GM18867 (cell line): ENCODE results near the gene BMP7.

ENCODE experiments used
- ATAC-seq: cut with Tn5 transposase; IDR thresholded peaks from one replicate; pipeline ENCODE4 v1.9.1; 2021; ENCODE audit warnings: mild to moderate bottlenecking, moderate library complexity; ENCODE audit not compliant: unreplicated experiment

Gene BMP7

GRCh38 chr20:57213291-57213690, 53.1 kb downstream of the BMP7 start:
- no peak for ATAC-seq

GRCh38 chr20:57212534-57213276, 53.7 kb downstream of the BMP7 start:
- ATAC-seq: no peak

GRCh38 chr20:57211908-57212533, 54.4 kb downstream of the BMP7 start:
- ATAC-seq: no peak

DNA sequence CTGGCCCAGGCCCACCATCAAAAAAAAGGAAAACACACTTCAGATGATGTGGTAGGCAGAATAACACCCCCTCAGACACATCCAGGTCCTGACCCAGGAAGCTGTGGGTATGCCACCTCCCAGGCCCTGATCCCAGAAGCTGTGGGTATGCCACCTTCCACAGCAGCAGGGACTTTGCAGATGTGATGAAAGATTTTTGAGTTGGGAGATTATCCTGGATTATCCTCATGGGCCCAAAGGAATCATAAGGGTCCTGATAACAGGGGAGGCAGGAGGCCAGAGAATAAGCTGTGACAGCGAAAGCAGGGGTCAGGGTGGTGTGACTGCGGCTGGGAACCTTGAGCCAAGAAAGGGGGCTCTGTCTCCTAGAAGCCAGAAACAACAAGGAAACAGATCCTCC, 55.0 kb downstream of the BMP7 start:
- ATAC-seq: no peak

DNA sequence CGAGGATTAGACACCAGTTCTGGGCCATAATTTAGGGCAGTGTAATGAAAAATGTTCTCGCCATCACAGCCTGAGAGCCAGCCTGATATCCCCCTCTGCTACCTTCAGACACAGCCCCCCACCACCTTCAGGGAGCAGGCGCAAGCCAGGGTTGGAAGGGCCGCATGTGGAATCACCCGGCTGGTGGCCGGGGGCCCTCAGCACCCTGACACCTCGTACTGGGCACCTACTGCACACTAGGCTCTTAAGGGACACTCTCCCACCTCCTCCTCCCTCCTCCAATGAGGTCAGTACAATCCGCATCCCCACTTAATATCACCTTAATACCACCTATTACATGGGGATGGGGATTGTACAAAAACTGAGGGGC, 55.5 kb downstream of the BMP7 start:
- ATAC-seq: no peak

DNA sequence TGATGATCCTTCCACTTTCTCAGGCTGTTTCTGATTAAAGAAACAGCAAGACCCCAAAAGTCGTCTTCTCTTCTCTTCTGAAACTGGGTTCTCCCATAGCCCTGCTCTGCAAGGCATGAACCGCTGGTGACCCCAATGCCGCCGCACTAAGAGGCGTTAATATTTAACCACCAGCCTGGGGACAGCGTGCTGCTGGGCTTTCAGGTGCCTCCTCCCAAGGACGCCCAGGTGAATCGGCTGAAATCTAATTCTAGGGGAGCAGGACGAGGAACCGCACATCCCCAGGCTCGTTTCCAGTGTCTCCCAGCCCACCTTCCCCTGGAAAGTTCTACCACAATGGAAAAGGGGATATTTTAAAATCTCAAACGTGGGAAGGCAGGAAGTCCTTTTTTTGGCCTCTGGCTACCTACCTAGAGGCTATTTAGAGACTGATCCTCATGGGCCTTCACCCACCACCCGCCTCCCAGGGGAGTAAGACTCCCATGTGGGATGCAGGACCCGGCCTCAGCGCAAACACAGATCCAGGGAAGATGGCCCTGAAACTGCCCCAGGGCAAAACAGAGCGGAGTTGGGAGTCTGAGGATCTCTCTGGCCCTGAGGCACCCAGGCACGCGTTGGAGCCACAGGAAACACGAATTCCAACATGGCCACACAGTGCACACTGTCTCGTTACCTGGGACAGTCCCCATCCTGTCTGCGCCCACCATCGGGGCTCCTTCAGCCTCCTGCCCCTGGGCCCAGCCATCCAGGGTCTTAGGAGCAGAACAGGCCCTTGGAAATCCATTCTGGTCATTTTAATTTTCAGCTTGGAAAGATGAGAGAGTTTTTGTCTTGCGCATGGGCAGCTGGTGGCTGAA, 56.2 kb downstream of the BMP7 start:
- ATAC-seq: no peak

DNA sequence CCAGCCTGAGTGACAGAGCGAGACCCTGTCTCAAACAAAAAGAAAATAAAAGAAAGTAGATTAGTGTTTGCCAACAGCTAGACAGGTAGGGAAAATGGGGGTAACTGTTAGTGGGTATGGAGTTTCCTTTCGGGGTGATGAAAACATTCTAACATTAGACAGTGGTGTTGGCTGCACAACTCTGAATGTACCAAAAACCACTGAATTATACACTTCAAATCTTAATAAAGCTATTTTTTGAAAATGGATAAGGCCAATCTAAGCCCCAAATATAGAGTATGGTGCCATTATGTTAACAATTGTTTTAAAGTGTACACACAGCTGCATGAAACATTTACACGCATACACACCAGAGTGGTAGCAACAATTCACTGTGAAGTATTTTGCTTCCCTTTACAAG, 57.0 kb downstream of the BMP7 start:
- ATAC-seq: no peak

GRCh38 chr20:57208198-57208597, 58.2 kb downstream of the BMP7 start:
- ATAC-seq: no peak

- ATAC-seq: no peak
Measured at GRCh38 chr20:57207251-57207650, 59.2 kb downstream of the BMP7 start.

- no peak for ATAC-seq
Measured at GRCh38 chr20:57205606-57206219, 60.7 kb downstream of the BMP7 start.

- no peak for ATAC-seq
Measured at GRCh38 chr20:57203986-57204385, 62.5 kb downstream of the BMP7 start.

DNA sequence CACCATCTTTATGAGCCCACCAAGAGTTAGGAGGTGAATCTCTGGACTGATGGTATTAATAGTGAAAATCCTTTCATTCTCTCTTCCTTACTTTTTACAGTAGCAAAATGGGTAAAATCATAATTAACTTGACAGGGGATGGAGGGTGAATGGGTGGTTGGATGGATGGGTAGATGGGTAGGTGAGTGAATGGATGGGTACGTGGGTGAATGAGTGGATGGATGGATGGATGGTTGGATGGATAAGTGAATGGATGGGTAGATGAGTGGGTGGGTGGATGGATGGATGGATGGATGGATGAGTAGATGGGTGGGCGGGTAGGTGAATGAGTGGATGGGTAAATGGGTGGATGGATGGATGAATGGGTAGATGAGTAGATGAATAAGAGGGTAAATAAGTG, 63.2 kb downstream of the BMP7 start:
- ATAC-seq: no peak

- ATAC-seq: no peak
Measured at GRCh38 chr20:57202309-57202708, 64.1 kb downstream of the BMP7 start.

- no peak for ATAC-seq
Measured at GRCh38 chr20:57200882-57201695, 65.4 kb downstream of the BMP7 start.

DNA sequence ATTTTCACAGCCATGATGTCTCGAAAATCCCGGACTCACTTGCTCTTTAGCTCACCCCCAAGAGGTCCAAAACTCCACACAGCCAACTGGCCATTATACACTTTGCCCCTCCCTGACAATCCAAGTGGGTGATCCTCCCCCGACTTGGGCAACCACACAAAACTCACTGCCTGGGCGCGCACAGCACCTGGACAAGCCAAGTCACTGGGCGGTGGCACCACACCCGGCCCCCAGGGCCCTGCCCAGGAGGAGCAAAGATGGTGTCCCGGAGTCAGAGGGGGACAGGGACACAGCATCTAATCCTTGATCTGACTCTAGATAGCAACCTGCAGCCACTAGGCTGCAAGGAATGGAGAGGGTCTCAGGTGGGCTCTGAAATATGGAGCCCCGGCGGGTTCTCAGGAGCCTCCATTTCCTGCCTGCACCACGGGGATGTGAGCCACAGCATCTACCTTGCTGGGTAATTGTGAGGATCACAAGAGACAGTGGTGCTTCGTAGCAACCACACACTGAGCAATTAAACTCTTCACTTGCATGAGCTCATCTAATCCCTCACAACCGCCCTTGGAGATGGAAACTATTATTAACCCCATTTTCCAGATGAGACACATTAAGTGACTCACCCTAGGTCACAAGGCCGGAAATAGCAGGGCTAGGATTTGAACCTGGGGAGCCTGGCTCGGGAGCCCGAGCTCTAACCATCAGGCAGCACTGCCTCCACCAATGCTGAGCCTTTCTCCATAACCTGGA, 66.6 kb downstream of the BMP7 start:
- ATAC-seq: no peak

- ATAC-seq: no peak
Measured at GRCh38 chr20:57198132-57199072, 68.0 kb downstream of the BMP7 start.

GRCh38 chr20:57197352-57198131, 68.9 kb downstream of the BMP7 start:
- ATAC-seq: no peak
